HCT116 (cell line): ENCODE data around the gene ZNF445. TPM values are rescaled to one million over a fixed set of nuclear protein-coding genes. Genes with fewer than 3 reads are reported as not detected.

Experiments used
- ATAC-seq: fragments of 200-7000 bp; cut with Tn5 transposase; 2 replicates; pipeline ENCODE4 v1.9.1; 2020; ENCODE audit warnings: mild to moderate bottlenecking, moderate library complexity
- BruUV-seq: library from RNA; stranded (reverse); fragments of 400-500 nt; replicated peaks from 2 replicates; lab custom pipeline; 2021; lab: Mats Ljungman, UMichigan
- CTCF ChIA-PET: fragments of 300-600 bp; sonication (Branson Sonifier 250); formaldehyde crosslinking; loops from one replicate; lab custom pipeline; 2021; ENCODE audit warnings: antibody characterized with exemption; lab: Charles Lee
- POLR2A ChIA-PET: fragments of 300-600, 350-600 bp; sonication (Branson Sonifier 250); formaldehyde crosslinking; loops from one replicate; lab custom pipeline; 2021; ENCODE audit warnings: antibody characterized with exemption; lab: Charles Lee
- RAD21 ChIA-PET, 2 experiments: fragments of 300-600 bp; sonication (Branson Sonifier 250); formaldehyde crosslinking; loops; one replicate each; lab custom pipeline; 2023; ENCODE audit warnings: low total read pairs in 2 of 2; ENCODE audit not compliant: uncharacterized antibody in 2 of 2, unreplicated experiment in 2 of 2, low non-redundant PET in 1 of 2; lab: Charles Lee
- DNase-seq: peaks from one replicate; pipeline ENCODE4 v3.0.0-alpha.2; 2010; ENCODE audit warnings: low read depth, low spot score
- H2AFZ ChIP-seq: fragments of 200-600 bp; shearing (Covaris generic), sonication (generic); 2 replicates; pipeline ENCODE4 v1.6.1; 2017; ENCODE audit warnings: low read depth, mixed run types, mixed read lengths, antibody characterized with exemption, low read length; ENCODE audit not compliant: poor library complexity, severe bottlenecking
- H3K27ac ChIP-seq: 2 replicates; pipeline ENCODE4 v1.5.1; 2012; ENCODE audit warnings: low read depth, low read length
- H3K27me3 ChIP-seq: fragments of 200-600 bp; sonication (generic); 2 replicates; pipeline ENCODE4 v1.6.1; 2016; ENCODE audit warnings: mixed run types, low read length, mixed read lengths; ENCODE audit not compliant: insufficient read depth
- H3K36me3 ChIP-seq, 2 experiments: fragments of 200-500 bp in 1 of 2; fragments of 200-600 bp in 1 of 2; sonication (Bioruptor generic) in 1 of 2; sonication (generic) in 1 of 2; 2 replicates each; pipeline versions ENCODE4 v1.5.1 to v1.6.1; 2014 to 2016; ENCODE audit warnings: low read length in 2 of 2, inconsistent platforms in 1 of 2, mixed read lengths in 1 of 2, mixed run types in 1 of 2; ENCODE audit not compliant: insufficient read depth in 2 of 2, control insufficient read depth in 1 of 2
- H3K4me1 ChIP-seq, 2 experiments: fragments of 200-600 bp in 1 of 2; sonication (generic) in 1 of 2; 2 replicates each; pipeline versions ENCODE4 v1.5.1 to v1.6.1; 2012 to 2017; ENCODE audit warnings: low read length in 2 of 2, inconsistent platforms in 1 of 2, mild to moderate bottlenecking in 1 of 2, mixed read lengths in 1 of 2, mixed run types in 1 of 2, moderate library complexity in 1 of 2; ENCODE audit not compliant: insufficient read depth in 2 of 2, control insufficient read depth in 1 of 2
- H3K4me2 ChIP-seq: fragments of 200-600 bp; sonication (generic); 2 replicates; pipeline ENCODE4 v1.6.1; 2017; ENCODE audit warnings: mixed run types, low read length, mixed read lengths
- H3K4me3 ChIP-seq, 2 experiments: fragments of 200-600 bp in 1 of 2; sonication (generic) in 1 of 2; replicated peaks in 1 of 2; 2 replicates each; pipeline ENCODE4 v1.5.1; 2011 to 2016; ENCODE audit warnings: low read length in 2 of 2, control low read depth in 1 of 2, low read depth in 1 of 2, mild to moderate bottlenecking in 1 of 2, mixed read lengths in 1 of 2, mixed run types in 1 of 2
- H3K79me2 ChIP-seq: fragments of 200-600 bp; sonication (generic); 2 replicates; pipeline ENCODE4 v1.6.1; 2017; ENCODE audit warnings: mild to moderate bottlenecking, mixed run types, low read length, moderate library complexity, mixed read lengths; ENCODE audit not compliant: insufficient read depth
- H3K9ac ChIP-seq: fragments of 200-600 bp; sonication (generic); 2 replicates; pipeline ENCODE4 v1.6.1; 2016; ENCODE audit warnings: low read length, mixed read lengths
- H3K9me2 ChIP-seq: fragments of 200-600 bp; sonication (generic), shearing (Covaris generic); 2 replicates; pipeline ENCODE4 v1.6.1; 2017; ENCODE audit warnings: mixed run types, mild to moderate bottlenecking, moderate library complexity; ENCODE audit not compliant: insufficient read depth
- H3K9me3 ChIP-seq, 2 experiments: fragments of 200-500 bp in 1 of 2; fragments of 200-600 bp in 1 of 2; sonication (Bioruptor generic) in 1 of 2; sonication (generic) in 1 of 2; 2 replicates each; pipeline ENCODE4 v1.6.1; 2014 to 2017; ENCODE audit warnings: low read length in 2 of 2, mixed read lengths in 2 of 2, inconsistent platforms in 1 of 2, low read depth in 1 of 2, mild to moderate bottlenecking in 1 of 2, mixed run types in 1 of 2, moderate library complexity in 1 of 2; ENCODE audit not compliant: control insufficient read depth in 1 of 2, insufficient read depth in 1 of 2
- H4K20me1 ChIP-seq: fragments of 200-600 bp; sonication (generic), shearing (Covaris generic); 2 replicates; pipeline ENCODE4 v1.6.1; 2017; ENCODE audit warnings: mixed run types, mild to moderate bottlenecking, moderate library complexity; ENCODE audit not compliant: insufficient read depth
- CBX3 ChIP-seq: IDR thresholded peaks from 2 replicates; pipeline ENCODE4 v1.6.1; 2012; ENCODE audit warnings: low read depth
- CEBPB ChIP-seq: IDR thresholded peaks from 2 replicates; pipeline ENCODE4 v1.6.1; 2012; ENCODE audit warnings: low read depth
- EGR1 ChIP-seq: IDR thresholded peaks from 2 replicates; pipeline ENCODE4 v1.6.1; 2012; ENCODE audit warnings: low read depth
- EZH2 ChIP-seq: fragments of 200-600 bp; sonication (generic); IDR thresholded peaks from 2 replicates; pipeline ENCODE4 v1.6.1; 2017; ENCODE audit warnings: antibody characterized with exemption, mixed run types
- EZH2phosphoT487 ChIP-seq: fragments of 200-600 bp; IDR thresholded peaks from 2 replicates; pipeline ENCODE4 v1.6.1; 2018; ENCODE audit warnings: antibody characterized with exemption, borderline replicate concordance
- FOSL1 ChIP-seq: IDR thresholded peaks from 2 replicates; pipeline ENCODE4 v1.6.1; 2012; ENCODE audit warnings: low read depth
- POLR2A ChIP-seq: IDR thresholded peaks from 2 replicates; pipeline ENCODE4 v1.7.0; 2011; ENCODE audit warnings: borderline replicate concordance; ENCODE audit not compliant: insufficient read depth, insufficient read length; ENCODE audit errors: extremely low read depth
- POLR2AphosphoS5 ChIP-seq: IDR thresholded peaks from 2 replicates; pipeline ENCODE4 v1.6.1; 2011; ENCODE audit warnings: mild to moderate bottlenecking, low read depth, low read length, moderate library complexity
- SIN3A ChIP-seq: IDR thresholded peaks from 2 replicates; pipeline ENCODE4 v1.6.1; 2012; ENCODE audit warnings: low read depth
- SP1 ChIP-seq: IDR thresholded peaks from 2 replicates; pipeline ENCODE4 v1.6.1; 2012; ENCODE audit warnings: low read depth
- SRF ChIP-seq: IDR thresholded peaks from 2 replicates; pipeline ENCODE4 v1.6.1; 2012; ENCODE audit warnings: low read depth
- TCF7L2 ChIP-seq: IDR thresholded peaks from 2 replicates; pipeline ENCODE4 v1.7.0; 2011; ENCODE audit warnings: borderline replicate concordance, inconsistent platforms; ENCODE audit not compliant: insufficient read depth, insufficient read length; ENCODE audit errors: extremely low read depth
- YY1 ChIP-seq: IDR thresholded peaks from 2 replicates; pipeline ENCODE4 v1.6.1; 2011; ENCODE audit warnings: low read length, low read depth, moderate library complexity, mild to moderate bottlenecking; ENCODE audit not compliant: insufficient replicate concordance; ENCODE audit errors: extremely low read depth
- ZFX ChIP-seq: fragments of 450-650 bp; IDR thresholded peaks from 2 replicates; pipeline ENCODE4 v1.6.1; 2017
- ZNF274 ChIP-seq: fragments of 200-500 bp; sonication (Bioruptor generic); IDR thresholded peaks from 2 replicates; pipeline ENCODE4 v1.6.1; 2014; ENCODE audit warnings: mild to moderate bottlenecking, low read depth, low read length, inconsistent platforms
- intact Hi-C: fragments of 100-400 bp; cut with micrococcal nuclease; formaldehyde crosslinking; loops from 2 replicates; pipeline ENCODE4 v1.10.0; 2022
- total RNA-seq: library from RNA; stranded (reverse); gene quantifications from one replicate; pipeline ENCODE4 v1.2.1, GENCODE V29; 2021; ENCODE audit not compliant: unreplicated experiment
- TF ChIP-seq, protein P1 (sequence below): IDR thresholded peaks from 2 replicates; pipeline ENCODE4 v1.6.1; 2012
- TF ChIP-seq, protein P2 (sequence below): IDR thresholded peaks from 2 replicates; pipeline ENCODE4 v1.6.1; 2011; ENCODE audit warnings: mild to moderate bottlenecking, low read length, moderate library complexity; ENCODE audit not compliant: insufficient replicate concordance; ENCODE audit errors: extremely low read depth
- TF ChIP-seq, protein P3 (sequence below): IDR thresholded peaks from 2 replicates; pipeline ENCODE4 v1.6.1; 2012

Gene ZNF445
- total RNA-seq, 1 experiment from 2014 or later = 19.9 TPM

DNA sequence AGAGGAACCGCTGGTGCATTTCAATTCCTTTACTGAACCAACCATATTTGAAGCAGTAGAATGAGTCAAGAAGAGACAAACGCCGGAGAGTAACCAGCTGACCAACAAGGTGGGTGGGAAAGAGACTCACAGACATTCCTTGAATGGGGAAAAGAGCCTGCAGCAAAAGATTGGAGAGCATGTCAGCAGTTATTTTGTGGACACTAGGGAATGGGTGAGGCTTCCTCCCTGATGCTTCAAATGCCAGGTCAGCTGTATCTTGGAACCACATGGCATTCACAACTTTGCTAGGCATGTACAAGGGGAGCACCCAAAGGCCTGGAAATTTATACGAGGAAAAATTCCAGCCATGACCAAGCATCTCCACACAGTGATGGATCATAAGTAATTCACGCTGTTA is 47.6 kb upstream of the ZNF445 start:
- intact Hi-C loops = no loop called here
- no peak overlapping the region for H2AFZ ChIP-seq
- 0 out of 2 replicates have a peak, but pooled peaks cover 4% of the 10 kb centered on the region for H3K27me3 ChIP-seq
- H3K9me2 ChIP-seq = no peaks in the 10 kb centered on the region
- RAD21 ChIA-PET = no interaction called here
- no peak overlapping the region for H3K4me3 ChIP-seq
- no peak for TF ChIP-seq POLR2AphosphoS5
- TF ChIP-seq POLR2A = no peak
- no peak for TF ChIP-seq SP1
- TF ChIP-seq CBX3 = no peak
- no peak for TF ChIP-seq YY1
- TF ChIP-seq, protein P1, sequence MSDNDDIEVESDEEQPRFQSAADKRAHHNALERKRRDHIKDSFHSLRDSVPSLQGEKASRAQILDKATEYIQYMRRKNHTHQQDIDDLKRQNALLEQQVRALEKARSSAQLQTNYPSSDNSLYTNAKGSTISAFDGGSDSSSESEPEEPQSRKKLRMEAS = no peak
- no peak for TF ChIP-seq ZNF274
- TF ChIP-seq SRF = no peak
- TF ChIP-seq SIN3A = no peak
- TF ChIP-seq EZH2phosphoT487 = no peak
- CTCF ChIA-PET = no interaction called here
- BruUV-seq = no TSS peak
- ATAC-seq (no peak), DNase-seq (no peak)
- H3K79me2 ChIP-seq = no peaks in the 10 kb centered on the region
- no peak overlapping the region for H3K9ac ChIP-seq
- H3K9me3 ChIP-seq = no peaks in the 10 kb centered on the region
- H3K27ac ChIP-seq = no peak overlapping the region
- H3K36me3 ChIP-seq = no peaks in the 10 kb centered on the region
- POLR2A ChIA-PET = no interaction called here
- H4K20me1 ChIP-seq = no peaks in the 10 kb centered on the region
- H3K4me2 ChIP-seq = no peak overlapping the region
- H3K4me1 ChIP-seq = no peaks in the 10 kb centered on the region

DNA sequence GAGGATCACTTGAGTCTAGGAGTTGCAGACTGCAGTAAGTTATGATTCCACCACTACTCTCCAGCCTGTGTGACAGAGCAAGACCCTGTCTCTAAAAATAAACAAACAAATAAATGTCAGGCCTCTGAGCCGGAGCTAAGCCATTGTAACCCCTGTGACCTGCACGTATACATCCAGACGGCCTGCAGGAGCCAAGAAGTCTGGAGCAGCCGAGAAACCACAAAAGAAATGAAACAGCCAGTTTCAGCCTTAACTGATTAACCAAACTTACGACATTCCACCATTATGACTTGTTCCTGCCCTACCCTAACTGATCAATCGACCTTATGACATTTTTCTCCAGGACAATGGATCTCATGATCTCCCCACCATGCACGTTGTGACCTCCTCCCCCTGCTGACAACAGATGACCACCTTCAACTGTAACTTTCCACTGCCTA is 45.0 kb upstream of the ZNF445 start:
- no TSS peak for BruUV-seq
- no peak for ATAC-seq
- Histone ChIP-seq H4K20me1 (no peaks in the 10 kb centered on the region), H3K27ac (no peak overlapping the region), H3K27me3 (0 out of 2 replicates have a peak, but pooled peaks cover 4% of the 10 kb centered on the region), H2AFZ (no peak overlapping the region), H3K4me3 (no peak overlapping the region), H3K4me1 (no peaks in the 10 kb centered on the region), H3K9me2 (no peaks in the 10 kb centered on the region), H3K36me3 (no peaks in the 10 kb centered on the region), H3K79me2 (no peaks in the 10 kb centered on the region), H3K9me3 (no peaks in the 10 kb centered on the region), H3K4me2 (no peak overlapping the region), H3K9ac (no peak overlapping the region)
- POLR2A ChIA-PET = no interaction called here
- DNase-seq = no peak
- RAD21 ChIA-PET = no interaction called here
- CTCF ChIA-PET = no interaction called here
- intact Hi-C loops = no loop called here
- TF ChIP-seq, protein P1 = no peak
- TF ChIP-seq, protein P2, sequence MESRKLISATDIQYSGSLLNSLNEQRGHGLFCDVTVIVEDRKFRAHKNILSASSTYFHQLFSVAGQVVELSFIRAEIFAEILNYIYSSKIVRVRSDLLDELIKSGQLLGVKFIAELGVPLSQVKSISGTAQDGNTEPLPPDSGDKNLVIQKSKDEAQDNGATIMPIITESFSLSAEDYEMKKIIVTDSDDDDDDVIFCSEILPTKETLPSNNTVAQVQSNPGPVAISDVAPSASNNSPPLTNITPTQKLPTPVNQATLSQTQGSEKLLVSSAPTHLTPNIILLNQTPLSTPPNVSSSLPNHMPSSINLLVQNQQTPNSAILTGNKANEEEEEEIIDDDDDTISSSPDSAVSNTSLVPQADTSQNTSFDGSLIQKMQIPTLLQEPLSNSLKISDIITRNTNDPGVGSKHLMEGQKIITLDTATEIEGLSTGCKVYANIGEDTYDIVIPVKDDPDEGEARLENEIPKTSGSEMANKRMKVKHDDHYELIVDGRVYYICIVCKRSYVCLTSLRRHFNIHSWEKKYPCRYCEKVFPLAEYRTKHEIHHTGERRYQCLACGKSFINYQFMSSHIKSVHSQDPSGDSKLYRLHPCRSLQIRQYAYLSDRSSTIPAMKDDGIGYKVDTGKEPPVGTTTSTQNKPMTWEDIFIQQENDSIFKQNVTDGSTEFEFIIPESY = no peak
- TF ChIP-seq CBX3 = no peak
- TF ChIP-seq EZH2 = no peak
- TF ChIP-seq EGR1 = no peak
- no peak for TF ChIP-seq EZH2phosphoT487
- TF ChIP-seq ZFX = no peak
- TF ChIP-seq POLR2A = no peak
- TF ChIP-seq ZNF274 = no peak
- TF ChIP-seq, protein P3, sequence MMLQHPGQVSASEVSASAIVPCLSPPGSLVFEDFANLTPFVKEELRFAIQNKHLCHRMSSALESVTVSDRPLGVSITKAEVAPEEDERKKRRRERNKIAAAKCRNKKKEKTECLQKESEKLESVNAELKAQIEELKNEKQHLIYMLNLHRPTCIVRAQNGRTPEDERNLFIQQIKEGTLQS = no peak
- TF ChIP-seq FOSL1 = no peak
- no peak for TF ChIP-seq TCF7L2
- TF ChIP-seq CEBPB = no peak
- no peak for TF ChIP-seq SIN3A
- no peak for TF ChIP-seq POLR2AphosphoS5
- no peak for TF ChIP-seq SP1
